Activated CD8-positive, alpha-beta T cell treated with anti-CD3 and anti-CD28 coated beads for 36 hours (primary cell): ENCODE results near the gene BCAR1. TPM values are rescaled to one million over a fixed set of nuclear protein-coding genes. Genes with fewer than 3 reads are reported as not detected.

Experiments
- ATAC-seq: fragments of 200-7000 bp; cut with Tn5 transposase; one replicate; pipeline ENCODE4 v1.10.0; 2021; ENCODE audit warnings: mild to moderate bottlenecking, moderate library complexity
- CTCF ChIA-PET: fragments of 350-600 bp; sonication (Branson Sonifier 250); formaldehyde crosslinking; loops from one replicate; lab custom pipeline; 2021; ENCODE audit warnings: antibody characterized with exemption; lab: Charles Lee
- POLR2A ChIA-PET: fragments of 350-600 bp; sonication (Branson Sonifier 250); formaldehyde crosslinking; loops from one replicate; lab custom pipeline; 2021; ENCODE audit warnings: antibody characterized with exemption; lab: Charles Lee
- DNase-seq: peaks from one replicate; pipeline ENCODE4 v3.0.0-alpha.2; 2020
- H3K27ac Mint-ChIP-seq: one replicate; pipeline ENCODE4 v1.8.0; 2021; ENCODE audit warnings: mild to moderate bottlenecking, mixed read lengths
- H3K27me3 Mint-ChIP-seq: one replicate; pipeline ENCODE4 v1.8.0; 2021; ENCODE audit warnings: mixed read lengths
- H3K36me3 Mint-ChIP-seq: one replicate; pipeline ENCODE4 v1.8.0; 2021; ENCODE audit warnings: low read depth, mixed read lengths
- H3K4me1 Mint-ChIP-seq: one replicate; pipeline ENCODE4 v1.8.0; 2021; ENCODE audit warnings: low read depth, mixed read lengths
- H3K4me3 Mint-ChIP-seq: one replicate; pipeline ENCODE4 v1.8.0; 2021; ENCODE audit warnings: mild to moderate bottlenecking, moderate library complexity, mixed read lengths
- H3K9me3 Mint-ChIP-seq: one replicate; pipeline ENCODE4 v1.8.0; 2021; ENCODE audit warnings: mixed read lengths
- CTCF ChIP-seq: fragments of 200-600 bp; IDR thresholded peaks from one replicate; pipeline ENCODE4 v1.8.0; 2022; ENCODE audit warnings: antibody characterized with exemption, mild to moderate bottlenecking
- intact Hi-C: fragments of 100-400 bp; cut with micrococcal nuclease; formaldehyde crosslinking; loops from one replicate; pipeline ENCODE4 v1.10.0; 2022
- total RNA-seq, 2 experiments: library from RNA; stranded (reverse); gene quantifications; one replicate each; pipeline ENCODE4 v1.2.3, GENCODE V29; 2021

BCAR1 gene
- total RNA-seq, 2 experiments from 2014 or later: 0.34 to 0.87 TPM

- intact Hi-C loops: no loop called here
- no peak for TF ChIP-seq CTCF
- Mint-ChIP-seq H3K9me3 (no peaks in the 10 kb centered on the region), H3K36me3 (no peaks in the 10 kb centered on the region), H3K4me3 (no peak overlapping the region), H3K27me3 (no peaks in the 10 kb centered on the region), H3K4me1 (peaks cover 11% of the 10 kb centered on the region), H3K27ac (no peak overlapping the region)
- POLR2A ChIA-PET: no interaction called here
- no peak for DNase-seq
- CTCF ChIA-PET: interaction anchor here (1.9 kb wide), 1 partner anchor 261 kb away, joined by 4 read pairs; no protein-coding TSS in a partner anchor
- ATAC-seq: no peak
Measured at GRCh38 chr16:75204410-75204758, 47.0 kb downstream of the BCAR1 start.

GRCh38 chr16:75203667-75204409 is 47.6 kb downstream of the BCAR1 start:
- H3K9me3 Mint-ChIP-seq: no peaks in the 10 kb centered on the region
- H3K27ac Mint-ChIP-seq: no peak overlapping the region
- no peak for TF ChIP-seq CTCF
- no peak for DNase-seq
- H3K4me3 Mint-ChIP-seq: no peak overlapping the region
- no peaks in the 10 kb centered on the region for H3K27me3 Mint-ChIP-seq
- no peak for ATAC-seq
- intact Hi-C loops: loop anchor here (1.0 kb wide), 1 partner anchor 18 kb away; no protein-coding TSS in a partner anchor
- ChIA-PET POLR2A (no interaction called here), CTCF (interaction anchor here (1.0 to 7.7 kb wide), 3 partner anchors 13 to 261 kb away, joined by 3 to 88 read pairs (median 4); no protein-coding TSS in a partner anchor)
- peaks cover 13% of the 10 kb centered on the region for H3K4me1 Mint-ChIP-seq
- no peaks in the 10 kb centered on the region for H3K36me3 Mint-ChIP-seq

GRCh38 chr16:75203096-75203495 is 48.3 kb downstream of the BCAR1 start:
- ChIA-PET POLR2A (no interaction called here), CTCF (interaction anchor here (1.0 to 7.7 kb wide), 3 partner anchors 12 to 262 kb away, joined by 3 to 88 read pairs (median 4); no protein-coding TSS in a partner anchor)
- Mint-ChIP-seq H3K27ac (no peak overlapping the region), H3K9me3 (no peaks in the 10 kb centered on the region), H3K4me3 (no peak overlapping the region), H3K36me3 (no peaks in the 10 kb centered on the region), H3K4me1 (peaks cover 13% of the 10 kb centered on the region), H3K27me3 (peaks cover 4% of the 10 kb centered on the region)
- no peak for TF ChIP-seq CTCF
- ATAC-seq: no peak
- intact Hi-C loops: loop anchor here (1.0 kb wide), 1 partner anchor 19 kb away; no protein-coding TSS in a partner anchor
- no peak for DNase-seq

- Mint-ChIP-seq H3K4me3 (no peak overlapping the region), H3K36me3 (no peaks in the 10 kb centered on the region), H3K4me1 (peaks cover 13% of the 10 kb centered on the region), H3K9me3 (no peaks in the 10 kb centered on the region), H3K27ac (no peak overlapping the region), H3K27me3 (peaks cover 10% of the 10 kb centered on the region)
- intact Hi-C loops: no loop called here
- DNase-seq (no peak), ATAC-seq (no peak)
- POLR2A ChIA-PET: no interaction called here
- CTCF ChIA-PET: interaction anchor here (1.8 to 7.7 kb wide), 3 partner anchors 33 to 201 kb away, joined by 4 to 88 read pairs (median 48); no protein-coding TSS in a partner anchor
- TF ChIP-seq CTCF: no peak
Measured at GRCh38 chr16:75202069-75202590, 49.3 kb downstream of the BCAR1 start.
